SKM-1 treated with dmso at 0.1 percent for 144 hours (cell line): ENCODE data around the gene MEAF6.

ENCODE experiments used
- DNase-seq: peaks from one replicate; lab custom pipeline; 2025; ENCODE audit not compliant: unreplicated experiment; lab: John Stamatoyannopoulos, UW

The MEAF6 gene

GRCh38 chr1:37446874-37447273 lies 67.7 kb downstream of the MEAF6 start:
- DNase-seq = no peak

GRCh38 chr1:37442644-37443043 lies 71.9 kb downstream of the MEAF6 start:
- no peak for DNase-seq
